MM.1S (cell line): ENCODE data around the gene NLK.

Experiments used
- EZH2 ChIP-seq: fragments of 300-600 bp; sonication (generic); optimal IDR thresholded peaks from 2 replicates; pipeline ENCODE3; 2017; ENCODE audit warnings: low read depth, mild to moderate bottlenecking, antibody characterized with exemption, low read length, mixed read lengths
- EZH2phosphoT487 ChIP-seq: fragments of 300-600 bp; sonication (generic); IDR thresholded peaks from 2 replicates; pipeline ENCODE4 v1.6.1; 2018; ENCODE audit warnings: antibody characterized with exemption, low read length
- TF ChIP-seq, protein P1 (sequence below): fragments of 300-600 bp; sonication (generic); IDR thresholded peaks from 2 replicates; pipeline ENCODE4 v1.5.1; 2016; ENCODE audit warnings: antibody characterized with exemption, low read length, mixed read lengths

DNA sequence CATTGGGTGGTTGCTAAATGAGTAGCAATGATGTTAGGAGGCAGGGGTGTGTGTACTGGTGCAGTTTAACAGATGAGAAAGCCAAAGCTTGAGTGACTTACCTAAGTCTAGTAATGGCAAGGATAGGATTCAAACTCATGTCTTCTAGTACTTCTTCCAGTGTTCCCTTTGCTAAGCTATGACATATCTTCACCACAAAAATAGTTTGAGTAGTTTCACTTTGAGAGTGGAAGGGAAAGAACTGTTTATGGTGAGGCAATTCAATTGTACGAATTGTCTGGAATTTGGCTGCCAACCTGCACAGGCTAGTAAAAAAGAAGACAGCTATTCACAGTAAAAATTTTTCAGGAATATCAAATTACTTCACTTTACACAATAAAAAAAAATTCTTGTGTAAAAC, 138.0 kb downstream of the NLK start:
- TF ChIP-seq, protein P1, sequence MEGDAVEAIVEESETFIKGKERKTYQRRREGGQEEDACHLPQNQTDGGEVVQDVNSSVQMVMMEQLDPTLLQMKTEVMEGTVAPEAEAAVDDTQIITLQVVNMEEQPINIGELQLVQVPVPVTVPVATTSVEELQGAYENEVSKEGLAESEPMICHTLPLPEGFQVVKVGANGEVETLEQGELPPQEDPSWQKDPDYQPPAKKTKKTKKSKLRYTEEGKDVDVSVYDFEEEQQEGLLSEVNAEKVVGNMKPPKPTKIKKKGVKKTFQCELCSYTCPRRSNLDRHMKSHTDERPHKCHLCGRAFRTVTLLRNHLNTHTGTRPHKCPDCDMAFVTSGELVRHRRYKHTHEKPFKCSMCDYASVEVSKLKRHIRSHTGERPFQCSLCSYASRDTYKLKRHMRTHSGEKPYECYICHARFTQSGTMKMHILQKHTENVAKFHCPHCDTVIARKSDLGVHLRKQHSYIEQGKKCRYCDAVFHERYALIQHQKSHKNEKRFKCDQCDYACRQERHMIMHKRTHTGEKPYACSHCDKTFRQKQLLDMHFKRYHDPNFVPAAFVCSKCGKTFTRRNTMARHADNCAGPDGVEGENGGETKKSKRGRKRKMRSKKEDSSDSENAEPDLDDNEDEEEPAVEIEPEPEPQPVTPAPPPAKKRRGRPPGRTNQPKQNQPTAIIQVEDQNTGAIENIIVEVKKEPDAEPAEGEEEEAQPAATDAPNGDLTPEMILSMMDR = no peak
- no peak for TF ChIP-seq EZH2phosphoT487
- no peak for TF ChIP-seq EZH2
